Loucy (cell line): ENCODE data around the gene AHNAK2.

Source experiments
- EZH2phosphoT487 ChIP-seq: fragments of 200-600 bp; IDR thresholded peaks from 2 replicates; pipeline ENCODE4 v1.6.1; 2018; ENCODE audit warnings: antibody characterized with exemption, mild to moderate bottlenecking, moderate library complexity, borderline replicate concordance
- TF ChIP-seq, protein P1 (sequence below): fragments of 200-600 bp; sonication (generic); conservative IDR thresholded peaks from 2 replicates; pipeline ENCODE4 v1.5.1; 2014; ENCODE audit warnings: mild to moderate bottlenecking, antibody characterized with exemption, low read length

DNA sequence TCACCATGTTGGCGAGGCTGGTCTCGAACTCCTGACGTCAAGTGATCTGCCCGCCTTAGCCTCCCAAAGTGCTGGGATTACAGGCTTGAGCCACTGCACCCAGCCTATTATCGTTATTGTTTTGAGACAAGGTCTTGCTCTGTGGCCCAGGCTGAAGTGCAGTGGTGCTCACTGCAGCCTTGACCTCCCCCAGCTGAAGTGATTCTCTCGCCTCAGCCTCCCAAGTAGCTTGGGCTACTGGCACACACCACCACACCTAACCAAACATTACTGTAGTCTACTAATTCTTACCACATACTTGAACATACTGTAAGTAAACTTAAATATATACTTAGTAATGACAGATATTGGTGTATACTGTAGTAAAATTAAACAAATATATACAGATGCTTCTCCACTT is 47.3 kb upstream of the AHNAK2 start:
- TF ChIP-seq, protein P1, sequence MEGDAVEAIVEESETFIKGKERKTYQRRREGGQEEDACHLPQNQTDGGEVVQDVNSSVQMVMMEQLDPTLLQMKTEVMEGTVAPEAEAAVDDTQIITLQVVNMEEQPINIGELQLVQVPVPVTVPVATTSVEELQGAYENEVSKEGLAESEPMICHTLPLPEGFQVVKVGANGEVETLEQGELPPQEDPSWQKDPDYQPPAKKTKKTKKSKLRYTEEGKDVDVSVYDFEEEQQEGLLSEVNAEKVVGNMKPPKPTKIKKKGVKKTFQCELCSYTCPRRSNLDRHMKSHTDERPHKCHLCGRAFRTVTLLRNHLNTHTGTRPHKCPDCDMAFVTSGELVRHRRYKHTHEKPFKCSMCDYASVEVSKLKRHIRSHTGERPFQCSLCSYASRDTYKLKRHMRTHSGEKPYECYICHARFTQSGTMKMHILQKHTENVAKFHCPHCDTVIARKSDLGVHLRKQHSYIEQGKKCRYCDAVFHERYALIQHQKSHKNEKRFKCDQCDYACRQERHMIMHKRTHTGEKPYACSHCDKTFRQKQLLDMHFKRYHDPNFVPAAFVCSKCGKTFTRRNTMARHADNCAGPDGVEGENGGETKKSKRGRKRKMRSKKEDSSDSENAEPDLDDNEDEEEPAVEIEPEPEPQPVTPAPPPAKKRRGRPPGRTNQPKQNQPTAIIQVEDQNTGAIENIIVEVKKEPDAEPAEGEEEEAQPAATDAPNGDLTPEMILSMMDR: no peak
- TF ChIP-seq EZH2phosphoT487: no peak
